ENCODE measurements around the gene TUNAR. TPM values are rescaled to one million over a fixed set of nuclear protein-coding genes. Genes with fewer than 3 reads are reported as not detected.
A peak's percentile ranks its signal among the peaks of the same experiment; 100 is the strongest.

Gene TUNAR
- total and polyA plus RNA-seq, 5 donors from 2014 or later = not detected

DNA sequence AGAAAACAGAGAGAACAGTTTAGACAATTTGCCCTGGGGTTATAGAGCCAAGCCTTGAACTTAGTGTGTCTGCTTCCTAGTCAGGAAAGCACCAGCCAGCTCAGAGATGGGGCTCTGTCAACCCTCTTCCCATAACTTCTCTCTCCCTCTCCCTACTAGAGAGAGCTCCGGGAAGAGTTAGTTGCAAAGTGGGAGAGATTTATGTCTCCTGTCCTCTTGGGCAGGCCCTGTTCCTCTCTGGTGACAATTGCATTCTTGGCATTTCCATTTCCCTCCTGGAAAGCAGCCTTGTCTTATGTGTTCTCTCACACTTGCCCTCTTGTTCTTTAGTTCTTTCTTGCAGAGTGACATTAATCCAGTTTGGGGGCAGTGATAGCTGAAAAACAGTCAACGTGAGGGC lies 42.1 kb upstream of the TUNAR start:
- peaks cover 0 to 3% (median 0%) of the 10 kb centered on the region in 7 donors for H3K9me3 Mint-ChIP-seq

DNA sequence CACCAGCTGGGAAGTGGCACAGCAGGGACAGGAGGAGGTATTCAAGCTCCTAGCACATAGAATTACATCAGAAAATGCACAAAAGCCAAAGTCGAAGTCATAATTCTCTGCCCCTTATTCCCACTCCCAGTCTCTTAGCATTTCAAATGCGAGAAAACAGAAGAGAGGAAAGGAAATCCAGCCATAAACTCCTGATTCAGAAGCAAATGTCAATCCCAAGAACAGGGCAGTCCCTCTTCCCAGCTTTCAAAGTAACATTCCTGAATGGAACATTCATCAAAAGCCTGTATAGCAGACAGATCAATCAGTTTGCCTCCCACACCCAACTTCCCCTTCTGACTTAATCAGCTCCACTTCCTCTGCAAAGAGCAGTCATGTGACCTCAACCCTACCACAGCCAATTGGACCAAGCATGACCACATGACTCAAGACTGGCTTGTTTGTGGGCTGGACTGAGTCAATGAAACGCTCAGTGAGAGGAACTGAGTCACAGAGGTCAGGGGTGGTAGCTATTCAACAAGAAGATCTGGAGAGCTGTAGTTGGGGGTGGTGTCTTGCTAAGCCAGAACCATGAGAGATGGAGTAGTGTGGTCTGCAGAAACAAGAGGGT lies 41.4 kb upstream of the TUNAR start:
- no peak for ATAC-seq (ENCODE audit: low read depth in 2 of 2)

More for the DNA sequence above, 42.1 kb upstream of the TUNAR start:
- Histone ChIP-seq H3K36me3 (ENCODE audit: control insufficient read depth, insufficient read depth, low read length) (no peaks in the 10 kb centered on the region), H3K27me3 (ENCODE audit: control insufficient read depth, insufficient read depth, low read length) (no peaks in the 10 kb centered on the region), H3K4me3 (ENCODE audit: low read depth, low read length) (no peak overlapping the region), H3K4me1 (ENCODE audit: control insufficient read depth, insufficient read depth, low read length, poor library complexity, severe bottlenecking) (no peaks in the 10 kb centered on the region), H3K9me3 (ENCODE audit: control insufficient read depth in 2 of 2, low read length in 2 of 2) (no peaks in the 10 kb centered on the region), H3K27ac (ENCODE audit: insufficient read depth, low read length, poor library complexity, severe bottlenecking) (no peak overlapping the region)
- ATAC-seq (ENCODE audit: low read depth in 2 of 2) (no peak), DNase-seq (no peak)
- Mint-ChIP-seq H3K27me3 (no peaks in the 10 kb centered on the region), H3K27ac (no peak overlapping the region), H3K36me3 (no peaks in the 10 kb centered on the region), H3K4me1 (no peaks in the 10 kb centered on the region), H3K4me3 (no peak overlapping the region)

DNA sequence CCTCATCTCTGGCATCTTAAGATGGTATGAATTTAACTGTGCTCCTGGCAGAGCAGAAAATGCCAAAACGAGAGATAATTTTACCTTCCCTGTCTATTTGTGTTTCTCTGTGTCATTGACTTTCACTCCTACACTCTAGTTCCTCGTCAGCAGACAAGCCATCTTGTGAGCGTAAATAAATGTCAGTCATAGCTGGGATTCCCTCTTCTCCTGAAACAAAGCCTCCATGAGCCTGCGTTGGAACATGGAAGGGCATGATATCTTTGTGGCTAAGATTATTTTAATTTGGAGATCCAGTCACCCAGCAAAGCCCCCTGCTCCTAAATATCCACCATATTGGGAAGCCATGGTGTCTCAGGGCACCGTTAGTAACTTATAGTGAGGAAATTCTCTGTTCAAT lies 37.8 kb upstream of the TUNAR start:
- Histone ChIP-seq H3K36me3 (ENCODE audit: control insufficient read depth, insufficient read depth, low read length) (no peaks in the 10 kb centered on the region), H3K27ac (ENCODE audit: insufficient read depth, low read length, poor library complexity, severe bottlenecking) (no peak overlapping the region), H3K4me3 (ENCODE audit: low read depth, low read length) (no peak overlapping the region), H3K27me3 (ENCODE audit: control insufficient read depth, insufficient read depth, low read length) (no peaks in the 10 kb centered on the region), H3K9me3 (ENCODE audit: control insufficient read depth in 2 of 2, low read length in 2 of 2) (no peaks in the 10 kb centered on the region), H3K4me1 (ENCODE audit: control insufficient read depth, insufficient read depth, low read length, poor library complexity, severe bottlenecking) (no peaks in the 10 kb centered on the region)
- H3K27ac Mint-ChIP-seq = peak overlapping the region in 1 of 3 donors; percentile 2
- DNase-seq (no peak), ATAC-seq (ENCODE audit: low read depth in 2 of 2) (no peak)
- H3K27me3 Mint-ChIP-seq = peaks cover 4% of the 10 kb centered on the region
- no peak overlapping the region for H3K4me3 Mint-ChIP-seq
- H3K9me3 Mint-ChIP-seq = peaks cover 0 to 4% (median 2%) of the 10 kb centered on the region in 7 donors
- H3K4me1 Mint-ChIP-seq = no peaks in the 10 kb centered on the region
- H3K36me3 Mint-ChIP-seq = no peaks in the 10 kb centered on the region

More for the DNA sequence above, 41.4 kb upstream of the TUNAR start:
- Mint-ChIP-seq H3K4me1 (no peaks in the 10 kb centered on the region), H3K4me3 (no peak overlapping the region), H3K27me3 (no peaks in the 10 kb centered on the region), H3K27ac (no peak overlapping the region), H3K9me3 (peaks cover 0 to 3% (median 0%) of the 10 kb centered on the region in 7 donors), H3K36me3 (no peaks in the 10 kb centered on the region)
- Histone ChIP-seq H3K4me1 (ENCODE audit: control insufficient read depth, insufficient read depth, low read length, poor library complexity, severe bottlenecking) (no peaks in the 10 kb centered on the region), H3K36me3 (ENCODE audit: control insufficient read depth, insufficient read depth, low read length) (no peaks in the 10 kb centered on the region), H3K27ac (ENCODE audit: insufficient read depth, low read length, poor library complexity, severe bottlenecking) (no peak overlapping the region), H3K4me3 (ENCODE audit: low read depth, low read length) (no peak overlapping the region), H3K27me3 (ENCODE audit: control insufficient read depth, insufficient read depth, low read length) (no peaks in the 10 kb centered on the region), H3K9me3 (ENCODE audit: control insufficient read depth in 2 of 2, low read length in 2 of 2) (no peaks in the 10 kb centered on the region)
- DNase-seq = peak in 1 of 3 donors; percentile 4

DNA sequence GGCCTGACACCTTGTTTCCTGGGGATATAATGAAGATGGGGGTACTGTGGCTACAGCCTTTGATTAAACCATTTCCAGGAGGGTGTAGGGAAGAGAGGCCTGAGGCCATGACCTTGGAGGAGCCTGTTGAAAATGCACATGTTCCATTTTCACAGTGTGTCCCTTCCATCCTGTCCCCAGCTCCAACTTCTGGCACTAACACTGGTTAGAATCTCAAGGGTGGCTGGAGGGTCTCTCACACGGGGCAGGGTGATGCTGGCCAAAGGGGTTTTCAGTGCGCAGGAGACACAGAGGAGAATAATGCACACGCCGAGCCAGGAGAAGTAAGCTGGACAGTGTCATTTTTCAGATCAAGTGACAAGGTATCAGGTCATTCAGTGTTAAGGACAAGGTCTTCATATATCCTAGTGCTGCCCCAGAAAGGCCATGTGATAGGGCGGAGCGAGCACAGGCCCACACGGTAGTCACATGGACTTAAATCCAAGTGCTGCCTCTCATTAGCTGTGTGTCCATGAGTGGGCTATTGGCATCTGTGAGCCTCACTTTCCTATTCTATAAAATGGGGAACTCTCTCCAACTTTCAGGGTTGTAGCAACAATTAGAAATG lies 36.4 kb upstream of the TUNAR start:
- Histone ChIP-seq H3K27ac (ENCODE audit: insufficient read depth, low read length, poor library complexity, severe bottlenecking) (no peak overlapping the region), H3K4me3 (ENCODE audit: low read depth, low read length) (no peak overlapping the region), H3K9me3 (ENCODE audit: control insufficient read depth in 2 of 2, low read length in 2 of 2) (no peaks in the 10 kb centered on the region), H3K4me1 (ENCODE audit: control insufficient read depth, insufficient read depth, low read length, poor library complexity, severe bottlenecking) (no peaks in the 10 kb centered on the region), H3K27me3 (ENCODE audit: control insufficient read depth, insufficient read depth, low read length) (no peaks in the 10 kb centered on the region), H3K36me3 (ENCODE audit: control insufficient read depth, insufficient read depth, low read length) (no peaks in the 10 kb centered on the region)
- no peaks in the 10 kb centered on the region for H3K36me3 Mint-ChIP-seq
- peaks cover 4% of the 10 kb centered on the region for H3K27me3 Mint-ChIP-seq
- ATAC-seq (ENCODE audit: low read depth in 2 of 2) = no peak
- H3K4me1 Mint-ChIP-seq = no peaks in the 10 kb centered on the region
- no peak for DNase-seq
- peaks cover 0 to 4% (median 2%) of the 10 kb centered on the region in 7 donors for H3K9me3 Mint-ChIP-seq
- H3K27ac Mint-ChIP-seq = no peak overlapping the region
- no peak overlapping the region for H3K4me3 Mint-ChIP-seq

DNA sequence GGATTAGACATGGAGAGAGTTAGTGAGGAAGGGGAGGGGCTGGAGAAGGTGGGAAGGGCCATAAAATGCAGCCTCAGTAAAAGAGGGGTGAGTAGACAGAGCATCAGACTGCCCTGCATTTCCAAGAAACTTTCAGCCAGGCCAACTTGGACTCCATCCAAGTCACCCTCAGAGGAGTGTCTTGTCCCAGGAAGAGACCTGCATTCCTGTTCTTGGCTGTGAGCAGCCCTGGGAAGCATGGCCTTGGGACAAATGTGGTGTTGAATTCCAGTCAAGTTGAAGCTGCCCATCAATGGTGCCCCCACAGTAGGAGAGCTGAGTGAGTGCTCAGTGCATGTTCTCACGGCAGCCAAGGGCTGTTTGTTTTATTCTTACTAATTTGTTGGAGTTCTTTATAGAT lies 35.0 kb upstream of the TUNAR start:
- no peaks in the 10 kb centered on the region for H3K4me1 ChIP-seq (ENCODE audit: control insufficient read depth, insufficient read depth, low read length, poor library complexity, severe bottlenecking)
- Mint-ChIP-seq H3K27me3 (peaks cover 4% of the 10 kb centered on the region), H3K4me3 (no peak overlapping the region), H3K36me3 (no peaks in the 10 kb centered on the region), H3K4me1 (no peaks in the 10 kb centered on the region), H3K9me3 (peaks cover 0 to 4% (median 0%) of the 10 kb centered on the region in 7 donors), H3K27ac (no peak overlapping the region)
- H3K36me3 ChIP-seq (ENCODE audit: control insufficient read depth, insufficient read depth, low read length) = no peaks in the 10 kb centered on the region
- no peak overlapping the region for H3K27ac ChIP-seq (ENCODE audit: insufficient read depth, low read length, poor library complexity, severe bottlenecking)
- no peak for DNase-seq
- ATAC-seq (ENCODE audit: low read depth in 2 of 2) = no peak
- no peaks in the 10 kb centered on the region for H3K27me3 ChIP-seq (ENCODE audit: control insufficient read depth, insufficient read depth, low read length)
- H3K9me3 ChIP-seq (ENCODE audit: control insufficient read depth in 2 of 2, low read length in 2 of 2) = no peaks in the 10 kb centered on the region
- no peak overlapping the region for H3K4me3 ChIP-seq (ENCODE audit: low read depth, low read length)

DNA sequence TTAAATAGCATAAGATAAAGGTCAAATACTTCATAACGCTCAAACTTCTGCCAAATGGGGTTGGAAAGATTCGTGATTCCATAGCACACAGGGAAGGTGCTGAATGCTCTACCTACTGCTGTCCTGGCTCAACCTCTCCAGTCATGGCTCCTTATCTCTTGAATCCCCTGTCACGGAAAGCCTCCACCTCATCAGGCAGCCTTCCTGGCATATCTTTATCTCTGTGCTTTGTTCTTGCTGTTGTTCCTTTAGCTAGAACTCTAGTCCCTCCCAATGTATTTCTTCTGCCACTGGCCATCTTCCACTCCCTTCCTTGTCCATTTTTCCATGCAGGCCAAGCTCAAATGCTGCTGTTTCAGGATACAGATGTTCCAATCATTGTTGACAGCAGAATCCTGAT lies 26.9 kb upstream of the TUNAR start:
- Mint-ChIP-seq H3K27me3 (peaks cover 4% of the 10 kb centered on the region), H3K36me3 (no peaks in the 10 kb centered on the region), H3K4me3 (no peak overlapping the region), H3K4me1 (no peaks in the 10 kb centered on the region), H3K9me3 (peaks cover 2 to 6% (median 4%) of the 10 kb centered on the region in 7 donors), H3K27ac (no peak overlapping the region)
- H3K27me3 ChIP-seq (ENCODE audit: control insufficient read depth, insufficient read depth, low read length) = peaks cover 6% of the 10 kb centered on the region
- ATAC-seq (ENCODE audit: low read depth in 2 of 2) (no peak), DNase-seq (no peak)
- no peaks in the 10 kb centered on the region for H3K4me1 ChIP-seq (ENCODE audit: control insufficient read depth, insufficient read depth, low read length, poor library complexity, severe bottlenecking)
- H3K9me3 ChIP-seq (ENCODE audit: control insufficient read depth in 2 of 2, low read length in 2 of 2) = no peaks in the 10 kb centered on the region
- H3K36me3 ChIP-seq (ENCODE audit: control insufficient read depth, insufficient read depth, low read length) = no peaks in the 10 kb centered on the region
- no peak overlapping the region for H3K27ac ChIP-seq (ENCODE audit: insufficient read depth, low read length, poor library complexity, severe bottlenecking)
- no peak overlapping the region for H3K4me3 ChIP-seq (ENCODE audit: low read depth, low read length)

DNA sequence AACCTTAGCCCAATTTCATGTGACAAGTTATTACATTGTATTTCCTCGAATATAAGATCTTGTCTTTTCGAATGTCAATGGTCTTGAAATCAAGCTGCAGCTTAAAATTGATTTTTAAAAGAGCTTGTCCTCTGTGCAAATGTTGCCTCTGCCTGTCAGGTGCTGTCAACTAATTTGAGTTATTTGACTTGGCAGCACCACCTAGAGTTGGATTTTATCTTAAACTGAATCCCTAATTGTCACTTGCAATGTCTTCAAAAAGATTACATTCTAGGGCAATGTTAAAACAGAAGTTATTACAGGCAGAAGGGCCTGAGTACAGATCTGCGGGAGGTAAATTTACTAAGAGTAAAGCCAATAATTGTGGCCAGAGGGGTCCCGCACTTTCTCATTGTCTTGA lies 26.2 kb upstream of the TUNAR start:
- Histone ChIP-seq H3K36me3 (ENCODE audit: control insufficient read depth, insufficient read depth, low read length) (no peaks in the 10 kb centered on the region), H3K27me3 (ENCODE audit: control insufficient read depth, insufficient read depth, low read length) (peaks cover 6% of the 10 kb centered on the region), H3K4me1 (ENCODE audit: control insufficient read depth, insufficient read depth, low read length, poor library complexity, severe bottlenecking) (no peaks in the 10 kb centered on the region), H3K9me3 (ENCODE audit: control insufficient read depth in 2 of 2, low read length in 2 of 2) (no peaks in the 10 kb centered on the region), H3K4me3 (ENCODE audit: low read depth, low read length) (no peak overlapping the region), H3K27ac (ENCODE audit: insufficient read depth, low read length, poor library complexity, severe bottlenecking) (no peak overlapping the region)
- no peak for ATAC-seq (ENCODE audit: low read depth in 2 of 2)
- DNase-seq = no peak
- no peaks in the 10 kb centered on the region for H3K36me3 Mint-ChIP-seq
- H3K27me3 Mint-ChIP-seq = peaks cover 4% of the 10 kb centered on the region
- H3K9me3 Mint-ChIP-seq = peaks cover 2 to 6% (median 4%) of the 10 kb centered on the region in 7 donors
- H3K4me1 Mint-ChIP-seq = no peaks in the 10 kb centered on the region
- no peak overlapping the region for H3K27ac Mint-ChIP-seq
- no peak overlapping the region for H3K4me3 Mint-ChIP-seq

DNA sequence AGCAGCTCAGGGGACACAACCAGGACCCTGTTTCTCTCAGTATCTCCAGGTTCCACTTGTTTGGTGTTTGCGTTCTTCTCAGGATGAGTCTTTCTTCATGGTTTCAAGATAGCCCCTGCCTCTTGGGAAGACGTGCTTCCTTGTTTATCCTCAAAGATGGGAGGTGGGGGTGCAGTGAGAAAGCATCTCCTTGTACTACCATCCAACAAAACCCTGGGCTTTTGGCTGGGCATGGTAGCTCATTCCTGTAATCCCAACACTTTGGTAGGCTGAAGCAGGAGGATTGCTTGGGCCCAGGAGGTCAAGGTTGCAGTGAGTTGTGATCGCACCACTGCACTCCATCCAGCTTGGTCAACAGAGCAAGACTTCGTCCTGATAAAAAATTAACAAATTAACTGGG lies 21.0 kb upstream of the TUNAR start:
- H3K27me3 Mint-ChIP-seq = peaks cover 4% of the 10 kb centered on the region
- no peaks in the 10 kb centered on the region for H3K4me1 Mint-ChIP-seq
- Histone ChIP-seq H3K36me3 (ENCODE audit: control insufficient read depth, insufficient read depth, low read length) (no peaks in the 10 kb centered on the region), H3K27ac (ENCODE audit: insufficient read depth, low read length, poor library complexity, severe bottlenecking) (no peak overlapping the region), H3K27me3 (ENCODE audit: control insufficient read depth, insufficient read depth, low read length) (no peaks in the 10 kb centered on the region), H3K4me1 (ENCODE audit: control insufficient read depth, insufficient read depth, low read length, poor library complexity, severe bottlenecking) (no peaks in the 10 kb centered on the region), H3K9me3 (ENCODE audit: control insufficient read depth in 2 of 2, low read length in 2 of 2) (no peaks in the 10 kb centered on the region), H3K4me3 (ENCODE audit: low read depth, low read length) (no peak overlapping the region)
- no peak for DNase-seq
- H3K9me3 Mint-ChIP-seq = peaks cover 0 to 6% (median 3%) of the 10 kb centered on the region in 7 donors
- no peak overlapping the region for H3K27ac Mint-ChIP-seq
- no peak for ATAC-seq (ENCODE audit: low read depth in 2 of 2)
- H3K36me3 Mint-ChIP-seq = no peaks in the 10 kb centered on the region
- no peak overlapping the region for H3K4me3 Mint-ChIP-seq

Data from CD4-positive, CD25-positive, alpha-beta regulatory T cell (primary cell).